Lower lobe of right lung (tissue), 2 donors: ENCODE data around the gene EVC. TPM values are rescaled to one million over a fixed set of nuclear protein-coding genes. Genes with fewer than 3 reads are reported as not detected.

Experiments used
- ATAC-seq, 2 donors: fragments of 200-7000 bp; cut with Tn5 transposase; one replicate each; pipeline ENCODE4 v1.9.1; 2020 to 2022; ENCODE audit warnings: mild to moderate bottlenecking in 2 of 2, moderate library complexity in 2 of 2
- DNase-seq: peaks from one replicate; pipeline ENCODE4 v3.0.0-alpha.2; 2020
- H3K27ac ChIP-seq: fragments of 200-600 bp; one replicate; pipeline ENCODE4 v1.8.0; 2022
- H3K27me3 ChIP-seq: fragments of 200-600 bp; one replicate; pipeline ENCODE4 v1.8.0; 2022; ENCODE audit warnings: low read depth
- H3K36me3 ChIP-seq: fragments of 200-600 bp; one replicate; pipeline ENCODE4 v1.8.0; 2022; ENCODE audit warnings: mild to moderate bottlenecking
- H3K4me1 ChIP-seq: fragments of 200-600 bp; one replicate; pipeline ENCODE4 v1.8.0; 2022
- H3K4me3 ChIP-seq: fragments of 200-600 bp; one replicate; pipeline ENCODE4 v1.8.0; 2022; ENCODE audit warnings: mild to moderate bottlenecking
- H3K9me3 ChIP-seq: fragments of 200-600 bp; one replicate; pipeline ENCODE4 v1.8.0; 2022
- intact Hi-C: fragments of 100-400 bp; cut with DNase I; formaldehyde crosslinking; loops from one replicate; pipeline ENCODE4 v1.11.0; 2022
- total RNA-seq: library from RNA; stranded (reverse); fragmentation: NEBNext Ultra II Directional; extraction: Animal tissue kit (Norgen Biotek cat#: 25700); gene quantifications from one replicate; pipeline ENCODE4 v1.2.1, GENCODE V29; 2021
- TF ChIP-seq, protein P1 (sequence below): fragments of 200-600 bp; IDR thresholded peaks from one replicate; pipeline ENCODE4 v1.8.0; 2022; ENCODE audit warnings: antibody characterized with exemption, mild to moderate bottlenecking
- donor health status: DM: no; HTN: yes; CAD: no; lungs with severe emphysema.

Gene EVC
- total RNA-seq, 1 donor from 2014 or later: 24.3 TPM

DNA sequence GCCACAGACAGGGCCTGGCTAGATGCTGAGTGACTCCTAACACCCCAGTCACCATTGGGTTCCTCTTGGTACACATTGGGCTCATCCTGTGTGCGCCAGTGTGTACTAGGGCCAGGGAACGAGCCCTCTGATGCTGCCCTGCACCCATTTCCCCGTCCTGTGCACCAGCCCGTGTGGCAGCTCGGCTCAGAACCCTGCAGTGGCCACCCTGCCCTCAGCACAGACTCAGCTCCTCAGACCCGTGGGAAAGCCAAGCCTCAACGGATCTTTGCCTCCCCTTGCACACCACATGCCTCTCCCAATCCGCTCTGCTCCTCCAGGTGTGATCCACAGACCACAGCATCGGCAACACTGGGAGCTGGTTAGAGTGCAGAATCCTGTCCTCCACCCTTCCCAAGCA lies 38.6 kb downstream of the EVC start:
- intact Hi-C loops: no loop called here
- DNase-seq: no peak
- H3K27ac ChIP-seq: no peak overlapping the region
- H3K36me3 ChIP-seq: peaks cover 49% of the 10 kb centered on the region
- no peak for ATAC-seq
- no peaks in the 10 kb centered on the region for H3K27me3 ChIP-seq
- H3K4me1 ChIP-seq: no peaks in the 10 kb centered on the region
- H3K4me3 ChIP-seq: no peak overlapping the region
- no peaks in the 10 kb centered on the region for H3K9me3 ChIP-seq
- TF ChIP-seq, protein P1, sequence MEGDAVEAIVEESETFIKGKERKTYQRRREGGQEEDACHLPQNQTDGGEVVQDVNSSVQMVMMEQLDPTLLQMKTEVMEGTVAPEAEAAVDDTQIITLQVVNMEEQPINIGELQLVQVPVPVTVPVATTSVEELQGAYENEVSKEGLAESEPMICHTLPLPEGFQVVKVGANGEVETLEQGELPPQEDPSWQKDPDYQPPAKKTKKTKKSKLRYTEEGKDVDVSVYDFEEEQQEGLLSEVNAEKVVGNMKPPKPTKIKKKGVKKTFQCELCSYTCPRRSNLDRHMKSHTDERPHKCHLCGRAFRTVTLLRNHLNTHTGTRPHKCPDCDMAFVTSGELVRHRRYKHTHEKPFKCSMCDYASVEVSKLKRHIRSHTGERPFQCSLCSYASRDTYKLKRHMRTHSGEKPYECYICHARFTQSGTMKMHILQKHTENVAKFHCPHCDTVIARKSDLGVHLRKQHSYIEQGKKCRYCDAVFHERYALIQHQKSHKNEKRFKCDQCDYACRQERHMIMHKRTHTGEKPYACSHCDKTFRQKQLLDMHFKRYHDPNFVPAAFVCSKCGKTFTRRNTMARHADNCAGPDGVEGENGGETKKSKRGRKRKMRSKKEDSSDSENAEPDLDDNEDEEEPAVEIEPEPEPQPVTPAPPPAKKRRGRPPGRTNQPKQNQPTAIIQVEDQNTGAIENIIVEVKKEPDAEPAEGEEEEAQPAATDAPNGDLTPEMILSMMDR: no peak

DNA sequence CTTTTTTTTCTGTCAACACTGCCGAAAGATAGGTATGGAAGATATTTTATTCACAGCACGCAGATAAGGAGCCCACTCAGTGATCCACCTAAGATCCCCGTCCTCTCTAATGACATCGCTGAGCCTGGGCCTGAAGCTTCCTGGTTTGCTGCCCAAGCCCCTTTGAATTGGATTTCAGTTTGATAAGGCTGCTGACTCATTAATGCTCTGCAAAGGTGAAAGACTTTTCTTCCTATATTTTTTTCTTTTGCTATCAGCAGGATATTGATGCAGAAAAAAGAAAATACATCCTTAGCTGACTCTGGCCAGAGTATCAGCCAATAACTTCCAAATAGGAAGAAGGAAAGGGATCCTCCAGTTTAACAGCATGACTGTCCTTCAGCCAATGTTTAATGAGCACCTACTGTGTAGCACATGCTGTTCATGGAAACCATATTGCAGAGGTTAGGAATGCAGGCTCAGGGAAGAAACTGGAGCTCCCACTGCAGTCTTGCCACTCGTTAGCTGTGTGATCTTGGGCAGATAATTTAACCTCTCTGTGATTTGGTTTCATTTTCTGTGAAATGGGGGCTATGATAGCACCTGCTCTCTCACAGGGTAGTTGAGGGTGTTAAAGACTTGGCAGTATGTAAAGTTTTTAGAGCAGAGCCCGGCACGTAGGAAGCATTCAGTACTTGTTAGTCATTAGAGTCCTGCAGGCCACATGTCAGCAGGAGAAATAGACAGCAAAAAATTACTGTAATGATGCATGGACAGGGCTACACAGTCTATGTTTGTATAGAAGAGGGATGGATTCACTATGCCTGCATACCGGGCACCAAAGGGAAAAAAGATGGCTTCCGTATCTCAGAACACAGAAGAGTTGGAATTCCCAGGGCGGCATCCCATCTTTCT lies 39.3 kb downstream of the EVC start:
- Histone ChIP-seq H3K27ac (no peak overlapping the region), H3K4me1 (no peaks in the 10 kb centered on the region), H3K36me3 (peaks cover 54% of the 10 kb centered on the region), H3K27me3 (no peaks in the 10 kb centered on the region), H3K9me3 (no peaks in the 10 kb centered on the region), H3K4me3 (no peak overlapping the region)
- TF ChIP-seq, protein P1: no peak
- DNase-seq (no peak), ATAC-seq (no peak)
- intact Hi-C loops: no loop called here

DNA sequence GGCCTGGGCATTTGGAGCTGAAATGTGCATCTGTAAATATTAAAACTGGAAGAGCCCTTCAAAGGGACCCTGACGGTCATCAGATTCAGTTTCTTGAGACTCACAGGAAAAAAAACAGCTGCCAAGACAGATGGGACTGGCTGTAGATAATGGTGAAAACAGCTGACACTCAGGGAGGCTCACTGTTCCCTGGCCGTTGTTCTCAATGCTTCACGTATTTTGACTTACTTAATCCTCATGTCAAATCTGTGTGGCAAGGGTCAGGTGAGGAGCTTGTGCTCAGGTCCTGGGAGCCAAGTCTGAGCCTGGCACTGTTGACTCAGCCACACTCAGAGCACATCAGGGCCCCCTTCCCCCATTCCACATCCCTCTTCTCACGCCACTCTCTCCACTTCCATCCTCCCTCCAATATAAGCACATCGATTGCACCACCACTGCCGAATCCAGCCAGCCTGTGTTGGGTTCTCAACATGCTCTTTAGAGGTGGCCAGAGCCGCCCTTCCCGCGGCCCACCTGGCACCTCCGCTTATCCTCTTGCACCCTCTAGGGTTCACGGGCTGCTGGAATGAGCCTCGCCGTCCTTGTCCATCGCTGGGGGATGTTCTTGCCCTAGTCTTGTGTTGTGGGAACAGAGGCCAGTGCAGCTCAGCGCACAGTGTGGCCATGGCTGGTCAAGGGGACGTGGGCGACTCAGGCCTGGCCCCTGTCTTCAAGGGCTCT lies 40.1 kb downstream of the EVC start:
- Histone ChIP-seq H3K9me3 (no peaks in the 10 kb centered on the region), H3K36me3 (peaks cover 61% of the 10 kb centered on the region), H3K4me3 (no peak overlapping the region), H3K4me1 (no peaks in the 10 kb centered on the region), H3K27ac (no peak overlapping the region), H3K27me3 (no peaks in the 10 kb centered on the region)
- no peak for DNase-seq
- intact Hi-C loops: no loop called here
- no peak for ATAC-seq
- TF ChIP-seq, protein P1: no peak

DNA sequence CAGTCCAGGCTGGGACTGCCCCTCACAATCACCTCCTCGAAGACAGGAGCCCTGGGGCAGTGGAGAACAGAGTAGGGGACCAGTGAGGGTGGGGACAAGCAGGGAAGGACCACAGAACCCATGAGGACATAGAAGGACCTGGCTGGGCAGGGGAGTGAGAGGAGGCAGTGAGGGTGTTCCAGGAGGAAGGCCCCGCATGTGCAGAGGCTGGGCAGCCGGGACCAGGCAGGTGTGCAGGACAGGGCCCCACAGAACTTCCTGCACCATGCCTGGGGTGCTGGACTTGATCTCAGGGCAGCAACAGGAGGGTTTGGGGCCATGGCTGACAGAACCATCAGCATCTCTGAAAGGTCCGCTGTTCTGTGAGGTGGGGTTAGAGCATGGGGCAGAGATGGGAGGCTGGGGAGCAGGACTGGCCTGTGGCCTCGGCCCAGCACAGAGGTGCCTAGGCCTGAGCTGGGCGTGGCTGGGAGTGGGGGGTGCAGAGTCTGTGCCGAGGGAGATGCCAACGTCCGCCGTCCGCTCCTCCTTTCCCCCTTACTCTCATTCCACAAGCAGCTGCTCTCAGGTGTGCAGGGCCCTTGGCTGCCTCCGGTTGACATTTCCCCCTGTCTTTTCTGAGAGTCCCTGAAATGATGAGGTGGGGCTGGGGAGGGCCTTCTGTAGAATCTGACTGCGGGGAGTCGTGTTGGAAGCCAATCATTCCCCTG lies 40.8 kb downstream of the EVC start:
- Histone ChIP-seq H3K36me3 (peaks cover 68% of the 10 kb centered on the region), H3K27ac (no peak overlapping the region), H3K9me3 (no peaks in the 10 kb centered on the region), H3K27me3 (no peaks in the 10 kb centered on the region), H3K4me1 (no peaks in the 10 kb centered on the region), H3K4me3 (no peak overlapping the region)
- intact Hi-C loops: no loop called here
- TF ChIP-seq, protein P1: no peak
- DNase-seq (no peak), ATAC-seq (no peak)

DNA sequence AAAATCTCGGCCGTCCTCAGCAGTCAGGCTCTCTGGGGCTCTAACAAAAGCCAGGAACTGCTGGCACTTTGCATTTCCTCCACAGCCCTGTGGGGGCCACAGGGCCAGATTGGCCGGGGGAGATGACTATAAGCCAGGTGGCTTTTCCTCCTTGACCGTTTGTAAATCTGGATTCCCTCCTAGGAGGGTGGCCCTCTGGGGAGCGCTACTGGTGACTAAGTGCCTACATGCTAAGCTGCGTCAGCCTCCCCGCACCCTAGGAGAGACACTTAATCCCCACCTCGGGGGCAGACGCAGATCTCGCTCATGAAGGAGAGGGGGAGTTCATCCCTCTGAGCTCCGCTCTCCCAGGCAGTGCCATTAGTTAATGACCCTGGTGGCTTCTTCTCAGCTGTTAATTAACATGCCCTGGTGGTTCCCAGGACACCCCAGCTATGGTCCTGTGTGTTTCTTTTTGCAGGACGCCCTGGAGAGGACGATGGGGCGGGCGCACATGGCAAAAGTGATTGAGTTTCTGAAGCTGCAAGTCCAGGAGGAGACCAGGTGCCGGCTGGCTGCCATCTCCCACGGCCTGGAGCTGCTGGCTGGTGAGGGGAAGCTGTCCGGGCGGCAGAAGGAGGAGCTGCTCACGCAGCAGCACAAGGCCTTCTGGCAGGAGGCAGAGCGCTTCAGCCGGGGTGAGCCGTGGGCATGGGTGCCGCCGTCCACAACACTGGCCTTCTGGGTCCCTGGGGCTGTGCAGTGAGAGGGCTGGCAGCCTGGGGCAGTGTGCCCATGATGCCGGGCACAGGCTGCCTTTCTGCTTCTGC lies 41.6 kb downstream of the EVC start:
- Histone ChIP-seq H3K27me3 (no peaks in the 10 kb centered on the region), H3K36me3 (peaks cover 76% of the 10 kb centered on the region), H3K4me1 (no peaks in the 10 kb centered on the region), H3K4me3 (no peak overlapping the region), H3K27ac (no peak overlapping the region), H3K9me3 (no peaks in the 10 kb centered on the region)
- DNase-seq (no peak), ATAC-seq (no peak)
- intact Hi-C loops: no loop called here
- TF ChIP-seq, protein P1: no peak
